Activated T-cell treated with anti-CD3 and anti-CD28 coated beads for 24 hours (primary cell): ENCODE data around the gene STARD13.

Experiments used
- DNase-seq: peaks from one replicate; pipeline ENCODE4 v3.0.0-alpha.2; 2020; ENCODE audit warnings: low read depth

The STARD13 gene

DNA sequence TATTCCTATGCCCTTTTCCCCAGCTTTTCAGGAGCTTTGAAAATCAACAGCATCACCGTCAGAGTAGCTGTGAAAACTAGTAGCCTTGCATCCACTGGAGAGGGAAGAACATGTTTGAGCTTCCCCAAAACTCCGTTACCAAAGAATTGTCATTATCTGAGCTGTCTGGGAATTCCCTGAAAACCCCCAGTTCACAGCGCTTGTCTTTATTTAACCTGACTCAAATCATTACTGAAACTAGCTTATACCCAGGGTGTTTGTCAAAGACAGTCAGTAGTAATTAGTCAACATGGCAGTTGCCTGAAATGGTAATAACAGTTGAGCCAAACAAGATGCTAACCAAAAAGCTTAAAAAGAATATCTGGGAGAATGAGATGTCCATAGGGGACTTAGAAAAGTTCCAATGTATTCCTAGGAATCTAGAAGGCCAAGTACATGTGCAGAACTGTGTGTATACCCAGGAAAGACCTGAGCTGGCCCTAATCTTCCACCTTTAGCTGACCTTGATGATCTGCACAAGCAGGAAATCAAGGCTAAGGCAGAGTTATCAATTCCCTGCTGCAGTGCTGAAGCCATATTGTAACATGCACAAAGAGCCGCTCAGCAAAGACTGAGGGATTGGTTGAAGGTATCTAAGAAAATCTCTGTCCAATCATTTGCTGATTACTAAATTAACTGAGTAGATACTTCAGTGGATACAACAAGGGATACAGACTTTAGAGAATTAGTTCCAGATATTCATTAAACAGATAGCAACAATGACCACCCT is 138.5 kb downstream of the STARD13 start:
- no peak for DNase-seq

GRCh38 chr13:33145667-33146066 is 139.9 kb downstream of the STARD13 start:
- DNase-seq: no peak

DNA sequence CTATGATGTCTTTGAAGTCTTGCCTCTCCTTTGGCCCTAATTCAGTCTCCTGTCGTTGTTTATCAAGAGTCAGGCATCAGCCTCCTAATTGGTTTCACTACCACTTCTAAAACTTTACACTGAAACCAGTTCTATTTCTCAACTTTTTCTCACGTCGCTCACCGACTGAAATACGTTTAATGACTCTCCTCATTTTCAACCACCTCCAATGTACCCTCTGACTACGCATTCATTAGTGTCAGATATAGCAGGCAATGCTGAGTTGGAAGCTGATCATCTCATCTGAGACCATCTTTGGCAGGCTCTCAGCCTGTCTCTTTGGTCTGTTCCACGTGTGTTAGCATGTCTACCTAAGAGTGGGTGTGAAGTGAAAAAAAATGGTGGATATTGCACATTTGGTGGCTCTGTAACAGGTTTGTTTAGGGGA is 141.2 kb downstream of the STARD13 start:
- DNase-seq: no peak

DNA sequence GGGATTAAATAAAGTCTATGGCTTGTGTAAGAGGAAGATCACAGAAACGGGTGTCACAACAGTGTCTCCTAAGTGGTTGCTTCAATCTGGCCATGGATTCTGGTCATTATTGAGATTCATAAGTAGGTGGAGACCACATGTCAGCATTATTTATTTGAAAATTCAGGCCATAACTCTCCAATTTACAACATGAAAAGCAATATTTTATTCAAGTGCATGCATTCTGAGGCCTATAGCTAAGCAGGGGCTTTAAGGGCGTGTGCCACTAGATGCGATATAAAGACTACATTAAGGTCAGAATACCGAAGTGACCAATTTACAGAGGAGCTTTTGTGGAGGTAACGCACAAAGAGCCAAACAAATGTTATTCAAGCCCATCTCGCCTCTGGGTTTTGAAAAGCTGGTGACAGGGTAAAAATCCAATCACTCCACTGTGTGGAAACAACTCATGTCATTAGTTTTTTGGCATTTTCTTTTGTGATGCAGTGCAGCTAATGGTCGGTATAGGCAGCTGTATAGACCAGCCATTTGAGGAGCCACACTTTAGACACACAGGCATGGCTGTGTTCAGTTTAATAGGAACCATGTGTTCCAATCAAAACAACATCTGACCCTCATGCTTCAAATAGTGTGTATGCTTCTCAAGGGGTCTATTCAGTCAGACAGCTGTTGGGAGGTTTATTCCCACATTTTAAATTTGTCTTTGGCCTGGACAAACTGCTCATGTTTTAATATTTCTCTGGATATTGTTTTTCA is 145.6 kb downstream of the STARD13 start:
- DNase-seq: no peak

- DNase-seq: no peak
Measured at GRCh38 chr13:33139184-33139583, 146.4 kb downstream of the STARD13 start.

- DNase-seq: no peak
Measured at GRCh38 chr13:33138441-33138840, 147.1 kb downstream of the STARD13 start.

GRCh38 chr13:33137721-33138120 is 147.8 kb downstream of the STARD13 start:
- DNase-seq: no peak

- no peak for DNase-seq
Measured at GRCh38 chr13:33135097-33135496, 150.5 kb downstream of the STARD13 start.

DNA sequence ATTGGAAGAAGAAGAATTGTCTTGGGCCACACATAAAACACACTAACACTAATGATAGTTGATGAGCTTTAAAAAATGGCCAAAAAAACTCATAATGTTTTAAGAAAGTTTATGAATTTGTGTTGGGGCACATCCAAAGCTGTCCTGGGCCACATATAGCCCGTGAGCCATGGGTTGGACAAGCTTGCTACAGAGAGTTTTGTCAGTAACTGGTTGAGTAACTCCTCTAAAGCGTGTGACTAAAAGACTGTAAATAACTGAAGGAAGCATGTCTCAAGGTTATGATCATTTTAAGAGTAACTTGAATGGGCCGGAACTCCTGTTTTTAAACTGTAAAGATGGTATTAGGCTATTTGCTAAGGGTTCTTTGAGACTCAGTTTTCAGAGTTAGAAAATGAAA is 151.3 kb downstream of the STARD13 start:
- DNase-seq: no peak

DNA sequence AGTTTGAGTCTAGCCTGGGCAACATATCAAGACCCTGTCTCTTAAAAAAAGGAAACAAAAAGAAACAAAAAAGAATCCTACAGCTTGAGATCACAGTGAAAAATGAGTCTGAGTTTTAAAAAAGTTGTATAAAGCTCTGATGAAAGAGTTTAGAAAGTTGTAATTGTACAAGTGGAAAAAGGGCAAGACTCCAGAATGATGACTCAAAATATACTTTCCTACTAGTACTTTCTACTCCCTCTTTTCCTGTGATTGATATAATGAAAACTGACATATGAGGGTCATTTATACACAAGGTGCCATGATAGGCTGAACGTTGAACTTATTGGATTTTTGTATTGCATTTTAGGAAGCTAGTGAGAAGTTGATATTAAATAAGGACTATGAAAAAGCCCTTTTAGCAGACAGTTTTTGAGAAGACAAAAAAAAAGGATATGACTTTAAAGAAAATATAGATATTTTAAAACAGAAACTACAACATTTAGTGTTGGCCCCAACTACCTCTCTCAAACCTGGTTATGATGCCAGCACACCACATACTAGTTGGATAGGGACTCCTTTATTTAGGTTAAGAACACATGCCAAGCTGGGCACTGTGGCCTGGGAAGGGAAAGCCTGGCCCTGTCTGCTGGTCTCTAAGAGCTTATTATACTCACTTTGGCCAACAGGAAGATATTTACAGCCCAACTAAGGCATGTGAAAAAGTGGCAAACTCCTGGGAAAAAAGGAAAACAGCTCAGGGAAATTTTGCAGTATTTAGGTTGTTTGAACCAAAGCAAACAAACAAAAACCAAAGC is 152.7 kb downstream of the STARD13 start:
- no peak for DNase-seq

DNA sequence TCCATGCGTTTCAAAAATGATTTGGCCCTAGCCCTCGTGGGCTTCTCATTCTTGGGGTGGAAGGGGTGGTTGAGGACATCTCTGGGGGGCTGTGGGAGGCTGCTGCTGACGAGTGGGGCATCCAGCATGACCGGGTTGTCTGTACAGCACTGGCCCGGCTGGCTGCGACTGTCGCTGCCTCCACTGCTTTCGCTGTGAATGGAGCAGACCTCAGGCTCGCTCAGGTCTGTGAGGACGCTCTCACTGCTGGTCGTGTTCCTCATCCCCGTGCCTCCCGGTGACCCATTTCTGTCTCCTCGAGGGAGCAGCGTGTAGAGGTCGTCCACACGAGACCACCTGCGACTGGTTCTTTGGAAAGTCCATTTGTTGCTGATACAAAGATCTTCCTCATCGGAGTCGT is 155.7 kb downstream of the STARD13 start:
- no peak for DNase-seq

GRCh38 chr13:33129094-33129832 is 156.3 kb downstream of the STARD13 start:
- no peak for DNase-seq

- no peak for DNase-seq
Measured at GRCh38 chr13:33128134-33128533, 157.4 kb downstream of the STARD13 start.

DNA sequence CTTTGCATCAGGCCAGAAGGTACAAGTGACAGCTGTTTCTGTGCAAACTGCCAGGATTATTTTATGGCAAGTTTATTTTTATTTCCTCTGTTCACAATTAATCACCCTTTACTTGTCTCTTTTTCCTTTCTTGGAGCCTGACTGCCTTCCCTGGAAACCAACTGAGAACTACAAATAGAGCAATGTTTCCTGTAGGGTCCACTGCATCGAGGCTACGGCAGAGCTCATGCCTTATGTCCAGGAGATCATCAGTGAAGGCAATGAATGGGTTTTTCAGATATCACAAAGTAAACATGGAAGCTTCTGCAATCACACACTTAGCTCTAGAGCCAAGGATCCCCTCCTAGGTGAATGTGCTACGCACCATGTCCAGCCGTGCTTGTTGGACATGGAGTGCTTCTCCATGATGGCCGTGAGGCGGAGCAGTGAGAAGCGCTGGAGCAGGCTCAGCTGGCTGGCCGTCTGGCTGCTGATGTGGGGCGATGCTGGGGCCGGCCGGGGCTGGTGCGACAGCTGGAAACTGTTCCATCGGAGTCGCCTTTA is 158.5 kb downstream of the STARD13 start:
- no peak for DNase-seq

GRCh38 chr13:33125821-33126570 is 159.6 kb downstream of the STARD13 start:
- DNase-seq: no peak

DNA sequence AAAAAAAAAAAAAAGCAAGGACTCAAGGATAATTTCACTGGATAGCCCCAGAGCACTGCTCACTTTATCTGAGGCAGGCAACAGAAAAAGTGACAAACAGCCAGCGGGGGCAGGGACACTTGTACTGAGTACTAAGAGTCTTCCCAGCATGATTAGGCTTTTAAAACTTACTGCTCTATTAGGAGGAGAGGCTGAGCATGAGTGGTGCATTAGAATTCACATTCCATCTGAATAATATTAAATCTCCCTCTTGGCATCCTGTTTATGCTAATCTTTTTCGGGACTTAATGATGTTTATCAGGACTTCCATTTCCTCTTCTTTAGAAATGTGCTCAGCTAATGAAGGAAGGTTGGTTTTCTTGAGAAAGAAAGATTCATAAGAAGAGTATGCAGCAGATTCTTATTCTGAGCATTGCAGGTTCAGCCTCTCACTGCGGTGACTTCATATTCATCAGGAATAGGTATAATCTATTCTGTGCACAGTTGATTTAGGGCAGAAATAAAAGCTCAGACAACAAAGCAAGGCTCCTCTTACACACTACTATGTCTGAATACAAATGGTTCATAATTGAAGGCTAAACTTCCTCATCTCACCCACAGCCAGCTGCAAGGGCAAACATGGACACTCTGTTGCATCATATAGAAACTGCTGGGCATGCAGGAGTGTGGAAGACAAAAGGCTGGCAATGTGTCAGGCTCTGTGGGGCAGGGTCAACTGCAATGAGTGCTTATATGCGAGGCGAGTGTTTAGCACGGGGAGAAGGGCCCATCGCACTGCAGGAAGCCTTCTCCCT is 162.3 kb downstream of the STARD13 start:
- no peak for DNase-seq

DNA sequence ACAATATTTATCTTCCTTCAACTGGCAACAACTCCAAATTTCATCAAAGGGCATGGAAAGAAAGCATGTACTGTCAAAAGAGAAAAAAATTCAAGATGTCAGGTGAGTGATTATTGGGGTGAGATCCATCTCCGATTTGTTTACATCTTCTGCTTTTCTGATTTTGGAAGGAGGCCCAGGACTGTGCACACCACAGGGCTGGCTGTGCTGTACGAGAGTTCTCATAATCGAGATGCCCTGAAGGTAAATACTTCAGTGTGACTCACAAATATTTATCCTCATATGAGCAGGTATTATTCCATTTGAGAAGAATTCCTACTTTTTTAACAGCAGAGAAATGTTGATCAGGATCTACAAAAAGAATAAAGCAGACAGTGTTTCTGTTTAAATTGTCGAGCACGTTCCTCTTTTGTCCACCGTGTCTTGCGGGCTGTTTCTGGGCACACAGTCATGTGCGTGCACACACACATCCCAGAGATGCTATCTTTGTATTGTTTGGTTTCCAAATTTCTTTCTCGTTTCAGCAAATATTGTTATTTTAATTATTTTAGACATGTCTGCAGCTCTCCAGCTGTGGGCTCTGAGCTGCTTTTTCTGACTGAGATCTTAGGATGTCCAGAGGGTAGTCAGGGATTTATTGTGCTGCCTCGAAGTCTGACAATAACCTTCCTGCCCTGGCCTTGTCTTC is 165.6 kb downstream of the STARD13 start:
- no peak for DNase-seq

GRCh38 chr13:33119022-33119781 is 166.4 kb downstream of the STARD13 start:
- DNase-seq: no peak
